HFF-Myc (cell line): ENCODE data around the gene UNC5A.

Source experiments
- DNase-seq: peaks from one replicate; pipeline ENCODE4 v3.0.0-alpha.2; 2011; ENCODE audit warnings: low read depth; ENCODE audit errors: extremely low read depth
- H3K4me3 ChIP-seq: replicated peaks from 2 replicates; pipeline ENCODE4 v1.5.1; 2011; ENCODE audit warnings: low read depth, mild to moderate bottlenecking, control low read depth, low read length
- TF ChIP-seq, protein P1 (sequence below): IDR thresholded peaks from 2 replicates; pipeline ENCODE4 v1.5.1; 2012; ENCODE audit warnings: mild to moderate bottlenecking, low read depth, low read length, control low read depth; ENCODE audit errors: missing control alignments

The UNC5A gene

DNA sequence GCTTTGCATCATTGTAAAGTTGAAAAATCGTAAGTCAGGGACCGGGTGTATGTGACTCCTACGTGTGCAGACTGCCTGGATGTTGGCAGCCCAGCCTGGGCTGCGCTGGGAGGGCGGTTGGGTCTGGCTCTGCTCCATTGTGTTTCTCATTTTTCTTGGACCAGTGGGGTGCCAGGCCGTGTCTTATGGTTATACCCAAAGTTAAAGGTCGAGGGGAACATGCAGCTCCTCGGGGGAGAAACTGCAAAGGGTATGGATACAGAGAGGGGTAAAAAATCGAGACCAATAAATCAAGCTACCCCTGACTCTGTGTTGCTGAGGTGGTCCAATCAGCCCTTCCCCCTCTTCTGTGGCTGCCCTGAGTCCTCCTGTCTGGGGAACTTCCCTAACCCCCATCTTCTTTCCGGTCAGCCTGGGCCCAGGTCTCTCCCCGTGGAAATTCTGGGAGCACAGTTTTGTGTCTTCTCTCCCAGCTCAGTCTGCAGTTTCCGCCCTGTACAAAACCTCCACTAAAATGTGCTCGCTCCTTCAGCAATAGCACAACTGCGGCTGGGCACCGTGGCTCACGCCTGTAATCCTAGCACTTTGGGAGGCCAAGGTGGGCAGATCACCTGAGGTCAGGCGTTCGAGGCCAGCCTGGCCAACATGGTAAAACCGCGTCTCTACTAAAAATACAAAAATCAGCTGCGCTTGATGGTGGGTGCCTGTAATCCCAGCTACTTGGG is 34.1 kb upstream of the UNC5A start:
- no peak overlapping the region for H3K4me3 ChIP-seq
- TF ChIP-seq, protein P1, sequence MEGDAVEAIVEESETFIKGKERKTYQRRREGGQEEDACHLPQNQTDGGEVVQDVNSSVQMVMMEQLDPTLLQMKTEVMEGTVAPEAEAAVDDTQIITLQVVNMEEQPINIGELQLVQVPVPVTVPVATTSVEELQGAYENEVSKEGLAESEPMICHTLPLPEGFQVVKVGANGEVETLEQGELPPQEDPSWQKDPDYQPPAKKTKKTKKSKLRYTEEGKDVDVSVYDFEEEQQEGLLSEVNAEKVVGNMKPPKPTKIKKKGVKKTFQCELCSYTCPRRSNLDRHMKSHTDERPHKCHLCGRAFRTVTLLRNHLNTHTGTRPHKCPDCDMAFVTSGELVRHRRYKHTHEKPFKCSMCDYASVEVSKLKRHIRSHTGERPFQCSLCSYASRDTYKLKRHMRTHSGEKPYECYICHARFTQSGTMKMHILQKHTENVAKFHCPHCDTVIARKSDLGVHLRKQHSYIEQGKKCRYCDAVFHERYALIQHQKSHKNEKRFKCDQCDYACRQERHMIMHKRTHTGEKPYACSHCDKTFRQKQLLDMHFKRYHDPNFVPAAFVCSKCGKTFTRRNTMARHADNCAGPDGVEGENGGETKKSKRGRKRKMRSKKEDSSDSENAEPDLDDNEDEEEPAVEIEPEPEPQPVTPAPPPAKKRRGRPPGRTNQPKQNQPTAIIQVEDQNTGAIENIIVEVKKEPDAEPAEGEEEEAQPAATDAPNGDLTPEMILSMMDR: no peak
- DNase-seq: no peak

DNA sequence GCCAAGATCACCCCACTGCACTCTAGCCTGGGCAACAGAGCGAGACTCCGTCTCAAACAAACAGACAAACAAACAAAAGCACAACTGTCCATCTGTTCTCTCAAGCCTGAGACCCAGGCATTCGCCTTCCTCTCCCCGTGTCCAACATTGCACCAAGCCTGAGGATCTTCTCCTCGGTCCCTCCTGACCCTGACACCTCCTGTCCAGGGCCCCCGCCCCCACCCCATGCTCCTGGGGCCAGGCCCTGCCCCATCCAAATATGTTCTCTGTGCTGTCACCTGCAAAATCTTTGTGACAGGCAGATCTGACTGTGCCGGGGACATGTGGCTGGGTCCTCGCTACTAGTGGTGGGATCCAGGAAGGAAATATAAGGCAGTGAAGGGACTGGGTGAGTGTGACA is 33.4 kb upstream of the UNC5A start:
- no peak for DNase-seq
- H3K4me3 ChIP-seq: no peak overlapping the region
- TF ChIP-seq, protein P1: no peak

DNA sequence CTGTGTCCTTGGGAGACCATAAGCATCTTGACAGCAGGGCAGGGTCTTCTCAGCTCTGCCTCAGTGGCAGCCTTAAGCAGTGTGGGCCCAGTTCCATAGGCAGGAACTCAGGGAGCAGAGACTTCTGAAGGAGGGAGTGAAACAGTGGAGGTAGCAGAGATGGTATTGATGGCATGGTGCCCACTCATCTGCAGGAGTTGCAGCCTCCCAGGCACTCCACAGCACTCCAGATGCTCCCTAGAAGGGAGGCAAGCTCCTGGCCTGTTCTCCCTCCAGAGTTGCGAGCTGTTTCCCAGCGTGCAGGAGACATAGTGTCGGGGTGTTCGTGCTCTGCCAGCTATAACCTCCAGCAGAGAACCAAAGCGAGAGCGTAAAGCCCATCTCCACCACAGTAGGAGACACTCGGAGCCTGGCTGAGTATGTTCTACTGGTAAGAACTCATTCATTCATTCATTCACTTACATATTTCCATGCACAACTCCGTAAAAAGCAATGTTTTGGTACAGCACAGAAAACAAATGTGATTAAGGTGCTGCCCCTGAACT is 31.4 kb upstream of the UNC5A start:
- no peak for DNase-seq
- no peak overlapping the region for H3K4me3 ChIP-seq
- TF ChIP-seq, protein P1: no peak

DNA sequence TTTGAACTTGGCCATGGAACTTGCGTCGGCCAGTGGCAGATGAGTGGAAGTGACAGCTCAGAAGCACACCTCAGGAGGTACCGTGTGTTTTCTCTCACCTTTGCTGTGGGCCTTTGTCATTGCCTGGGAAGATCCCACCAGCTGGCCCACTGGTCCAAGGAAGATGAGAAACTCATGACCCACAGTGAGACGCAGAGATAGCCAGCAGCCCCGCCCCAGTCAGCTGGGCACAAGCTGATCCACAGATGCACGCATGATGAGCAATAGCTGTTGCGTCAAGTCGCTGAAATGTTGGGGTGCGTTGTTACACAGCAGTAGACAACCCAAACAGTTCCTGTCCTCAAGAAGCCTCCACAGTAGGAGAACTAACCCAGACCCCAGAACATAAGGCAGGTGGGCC is 30.8 kb upstream of the UNC5A start:
- TF ChIP-seq, protein P1: no peak
- no peak for DNase-seq
- no peak overlapping the region for H3K4me3 ChIP-seq

DNA sequence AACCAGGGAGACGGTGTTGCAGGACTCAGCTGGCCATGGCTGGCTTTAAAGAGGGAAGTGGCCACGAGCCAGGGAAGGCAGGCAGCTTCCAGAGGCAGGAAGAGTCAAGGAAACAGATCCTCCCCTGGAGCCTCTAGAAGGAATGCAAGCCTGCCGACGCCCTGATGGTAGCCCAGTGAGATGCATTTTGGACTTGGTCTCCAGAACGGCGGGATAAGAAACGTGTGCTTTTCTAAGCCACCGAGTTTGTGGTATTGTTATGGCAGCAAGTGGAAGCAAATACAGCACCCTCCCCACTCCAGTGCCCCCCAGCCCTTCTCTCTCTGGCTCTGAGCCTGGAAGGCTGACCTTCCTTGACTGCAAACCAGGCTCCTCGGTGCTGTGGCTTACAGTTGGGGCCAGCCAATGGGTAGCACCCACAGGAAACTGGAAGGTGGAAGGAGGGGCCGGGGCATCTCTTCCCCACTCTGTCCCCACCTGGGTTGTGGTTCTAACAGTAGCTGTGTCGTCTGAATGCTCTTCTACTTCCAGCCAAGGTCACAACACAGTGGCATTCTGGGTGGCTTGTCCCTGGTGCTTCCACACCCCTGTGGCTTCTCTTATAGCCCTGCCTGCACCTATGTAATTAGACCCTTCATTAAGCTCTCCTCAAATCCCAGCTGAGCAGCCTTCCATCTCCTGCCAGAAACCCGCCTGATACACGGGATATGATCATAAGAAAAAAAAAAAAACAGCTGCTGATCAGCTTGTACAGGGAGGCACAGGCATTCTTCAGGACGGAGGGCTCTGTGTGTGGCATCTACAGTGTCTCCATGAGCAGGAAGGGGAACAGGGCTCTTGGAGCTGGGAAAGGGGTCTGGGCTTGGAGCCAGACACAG is 29.9 kb upstream of the UNC5A start:
- DNase-seq: no peak
- no peak overlapping the region for H3K4me3 ChIP-seq
- TF ChIP-seq, protein P1: no peak

DNA sequence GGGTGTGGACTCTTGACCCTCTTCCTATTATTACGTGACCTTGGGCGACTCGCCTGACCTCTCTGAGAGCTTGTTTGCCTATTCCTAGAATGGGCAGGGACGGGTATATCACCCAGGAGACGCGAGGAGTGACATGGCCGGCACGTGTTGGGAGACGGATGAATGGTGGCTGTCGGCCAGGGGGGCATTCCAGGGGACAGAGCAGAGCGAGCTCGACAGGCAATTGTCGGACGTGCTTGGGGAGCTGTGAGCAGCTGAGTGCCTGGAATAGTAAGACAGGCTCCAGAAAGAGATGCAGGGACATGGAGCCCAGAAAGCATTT is 29.3 kb upstream of the UNC5A start:
- no peak overlapping the region for H3K4me3 ChIP-seq
- TF ChIP-seq, protein P1: no peak
- DNase-seq: no peak
